Activated CD4-positive, alpha-beta T cell treated with anti-CD3 and anti-CD28 coated beads, Interleukin-2, Interleukin-4, amounts not matched to agents 100 ng/mL and 50 ng/mL, durations not matched to agents 16 hours and 8 hours (primary cell): Measurements from ENCODE around the gene CASP1.

Experiments used
- DNase-seq: peaks from one replicate; pipeline ENCODE4 v3.0.0-alpha.2; 2020; ENCODE audit warnings: low spot score

CASP1 gene

GRCh38 chr11:104984808-104985207, 50.1 kb downstream of the CASP1 start:
- DNase-seq = no peak

GRCh38 chr11:104979839-104980238, 55.1 kb downstream of the CASP1 start:
- no peak for DNase-seq
